ENCODE data around the gene PAMR1.

The PAMR1 gene

GRCh38 chr11:35390737-35391682 lies 134.4 kb downstream of the PAMR1 start:
- CTCF ChIA-PET, result interaction anchor here (0.7 kb wide), 1 partner anchor 803 kb away, joined by 3 read pairs; no protein-coding TSS in a partner anchor
- TF ChIP-seq FOXA1 (IDR thresholded peaks at IDR 0.05) (no peak), FOXK2 (IDR thresholded peaks at IDR 0.05) (no peak), ARNT (IDR thresholded peaks at IDR 0.05) (no peak), ZNF384 (IDR thresholded peaks at IDR 0.05) (no peak), LEF1 (IDR thresholded peaks at IDR 0.05; ENCODE audit: borderline replicate concordance) (no peak)
- no peak for DNase-seq (ENCODE audit: extremely low spot score)
- POLR2A ChIA-PET, result no interaction called here

- no peak for TF ChIP-seq LEF1 (IDR thresholded peaks at IDR 0.05; ENCODE audit: borderline replicate concordance)
- TF ChIP-seq TARDBP (IDR thresholded peaks at IDR 0.05), result no peak
- TF ChIP-seq HDGF (IDR thresholded peaks at IDR 0.05; ENCODE audit: borderline replicate concordance), result no peak
- no peak for TF ChIP-seq FOXA1 (IDR thresholded peaks at IDR 0.05)
- TF ChIP-seq ZNF384 (IDR thresholded peaks at IDR 0.05), result no peak
- TF ChIP-seq FOXM1 (IDR thresholded peaks at IDR 0.05; ENCODE audit: borderline replicate concordance), result no peak
- TF ChIP-seq NFRKB (IDR thresholded peaks at IDR 0.05), result no peak
- no peak for TF ChIP-seq SUZ12 (IDR thresholded peaks at IDR 0.05)
- TF ChIP-seq PKNOX1 (IDR thresholded peaks at IDR 0.05), result no peak
- no peak for TF ChIP-seq ELF4 (IDR thresholded peaks at IDR 0.05)
- TF ChIP-seq CTBP1 (IDR thresholded peaks at IDR 0.05; ENCODE audit: borderline replicate concordance), result no peak
- no peak for TF ChIP-seq SP1 (IDR thresholded peaks at IDR 0.05)
- no peak for TF ChIP-seq L3MBTL2 (conservative IDR thresholded peaks at IDR 0.05)
- TF ChIP-seq ARNT (IDR thresholded peaks at IDR 0.05), result no peak
- no peak for TF ChIP-seq FOXK2 (IDR thresholded peaks at IDR 0.05)
- TF ChIP-seq BHLHE40 (IDR thresholded peaks at IDR 0.05; ENCODE audit: borderline replicate concordance), result no peak
- ChIA-PET CTCF (no interaction called here), POLR2A (no interaction called here)
- DNase-seq (ENCODE audit: extremely low spot score), result no peak
Measured at GRCh38 chr11:35389897-35390465, 135.4 kb downstream of the PAMR1 start.

GRCh38 chr11:35389112-35389511 lies 136.3 kb downstream of the PAMR1 start:
- DNase-seq (ENCODE audit: extremely low spot score), result no peak
- CTCF ChIA-PET, result no interaction called here
- TF ChIP-seq FOXM1 (IDR thresholded peaks at IDR 0.05; ENCODE audit: borderline replicate concordance) (no peak), NFRKB (IDR thresholded peaks at IDR 0.05) (no peak), PKNOX1 (IDR thresholded peaks at IDR 0.05) (no peak), FOXA1 (IDR thresholded peaks at IDR 0.05) (no peak), ZNF384 (IDR thresholded peaks at IDR 0.05) (no peak), BHLHE40 (IDR thresholded peaks at IDR 0.05; ENCODE audit: borderline replicate concordance) (no peak), CTBP1 (IDR thresholded peaks at IDR 0.05; ENCODE audit: borderline replicate concordance) (no peak), LEF1 (IDR thresholded peaks at IDR 0.05; ENCODE audit: borderline replicate concordance) (no peak), L3MBTL2 (conservative IDR thresholded peaks at IDR 0.05) (no peak), ELF4 (IDR thresholded peaks at IDR 0.05) (no peak), TARDBP (IDR thresholded peaks at IDR 0.05) (no peak), SP1 (IDR thresholded peaks at IDR 0.05) (no peak), FOXK2 (IDR thresholded peaks at IDR 0.05) (no peak), ARNT (IDR thresholded peaks at IDR 0.05) (no peak), HDGF (IDR thresholded peaks at IDR 0.05; ENCODE audit: borderline replicate concordance) (no peak), SUZ12 (IDR thresholded peaks at IDR 0.05) (no peak)
- POLR2A ChIA-PET, result no interaction called here

- POLR2A ChIA-PET, result no interaction called here
- DNase-seq (ENCODE audit: extremely low spot score), result no peak
- CTCF ChIA-PET, result no interaction called here
- no peak for TF ChIP-seq SUZ12 (IDR thresholded peaks at IDR 0.05)
- no peak for TF ChIP-seq FOXA1 (IDR thresholded peaks at IDR 0.05)
Measured at GRCh38 chr11:35388061-35388460, 137.4 kb downstream of the PAMR1 start.

- no peak for DNase-seq (ENCODE audit: extremely low spot score)
- TF ChIP-seq BHLHE40 (IDR thresholded peaks at IDR 0.05; ENCODE audit: borderline replicate concordance) (no peak), ARNT (IDR thresholded peaks at IDR 0.05) (no peak), HDGF (IDR thresholded peaks at IDR 0.05; ENCODE audit: borderline replicate concordance) (no peak)
- ChIA-PET POLR2A (no interaction called here), CTCF (no interaction called here)
Measured at GRCh38 chr11:35387111-35387982, 138.1 kb downstream of the PAMR1 start.

GRCh38 chr11:35383953-35384352 lies 141.5 kb downstream of the PAMR1 start:
- ChIA-PET POLR2A (no interaction called here), CTCF (no interaction called here)

More at GRCh38 chr11:35383953-35384352, 141.5 kb downstream of the PAMR1 start:
- DNase-seq (ENCODE audit: extremely low spot score), result no peak
- no peak for TF ChIP-seq LEF1 (IDR thresholded peaks at IDR 0.05; ENCODE audit: borderline replicate concordance)
- TF ChIP-seq TARDBP (IDR thresholded peaks at IDR 0.05), result no peak
- no peak for TF ChIP-seq SUZ12 (IDR thresholded peaks at IDR 0.05)
- TF ChIP-seq SP1 (IDR thresholded peaks at IDR 0.05), result no peak
- TF ChIP-seq FOXM1 (IDR thresholded peaks at IDR 0.05; ENCODE audit: borderline replicate concordance), result no peak
- TF ChIP-seq BHLHE40 (IDR thresholded peaks at IDR 0.05; ENCODE audit: borderline replicate concordance), result no peak
- no peak for TF ChIP-seq ARNT (IDR thresholded peaks at IDR 0.05)
- no peak for TF ChIP-seq FOXK2 (IDR thresholded peaks at IDR 0.05)
- TF ChIP-seq NFRKB (IDR thresholded peaks at IDR 0.05), result no peak
- no peak for TF ChIP-seq ZNF384 (IDR thresholded peaks at IDR 0.05)
- TF ChIP-seq L3MBTL2 (conservative IDR thresholded peaks at IDR 0.05), result no peak
- no peak for TF ChIP-seq ELF4 (IDR thresholded peaks at IDR 0.05)
- no peak for TF ChIP-seq FOXA1 (IDR thresholded peaks at IDR 0.05)
- TF ChIP-seq HDGF (IDR thresholded peaks at IDR 0.05; ENCODE audit: borderline replicate concordance), result no peak
- TF ChIP-seq PKNOX1 (IDR thresholded peaks at IDR 0.05), result no peak

Data from HEK293T (cell line).